HepG2 (cell line): Measurements from ENCODE around the gene DRD3. TPM values are rescaled to one million over a fixed set of nuclear protein-coding genes. Genes with fewer than 3 reads are reported as not detected.

Experiments used
- ATAC-seq: fragments of 200-7000 bp; cut with Tn5 transposase; 3 replicates; pipeline ENCODE4 v1.9.1; 2020; ENCODE audit warnings: mild to moderate bottlenecking, moderate library complexity
- BruUV-seq: library from RNA; stranded (reverse); fragments of 400-500 nt; replicated peaks from 2 replicates; lab custom pipeline; 2021; lab: Mats Ljungman, UMichigan
- CTCF ChIA-PET: fragments of 300-600 bp; formaldehyde crosslinking; extraction: SDS; loops from one replicate; lab custom pipeline; 2021; ENCODE audit warnings: low total read pairs, inconsistent platforms, low intra/inter-chr PET ratio; lab: Yijun Ruan, JAX
- POLR2A ChIA-PET: fragments of 350-600 bp; sonication (Branson Sonifier 250); formaldehyde crosslinking; loops from one replicate; lab custom pipeline; 2020; ENCODE audit warnings: antibody characterized with exemption, inconsistent platforms; lab: Yijun Ruan, JAX
- DNase-seq: peaks from one replicate; pipeline ENCODE4 v3.0.0-alpha.2; 2015; ENCODE audit warnings: low spot score
- FAIRE-seq: peaks from 3 replicates; lab custom pipeline; 2011; peaks lifted over from hg19 to GRCh38; lab: Jason Lieb, UNC
- H2AFZ ChIP-seq: one replicate; pipeline ENCODE4 v1.6.1; 2011; ENCODE audit warnings: low read length, inconsistent platforms
- H3K27ac ChIP-seq: fragments of 300-600 bp; 3 replicates; pipeline ENCODE4 v1.8.0; 2011; ENCODE audit warnings: mixed run types, mild to moderate bottlenecking, mixed read lengths, low read length, inconsistent platforms; ENCODE audit not compliant: insufficient read depth; ENCODE audit errors: extremely low read length
- H3K27me3 ChIP-seq, 2 experiments: fragments of 200-600 bp in 1 of 2; 2 replicates in 1 of 2; 3 replicates in 1 of 2; pipeline versions ENCODE4 v1.6.0 to v1.8.0; 2011; ENCODE audit warnings: low read length in 2 of 2, mild to moderate bottlenecking in 2 of 2, moderate library complexity in 2 of 2, inconsistent platforms in 1 of 2; ENCODE audit not compliant: insufficient read depth in 2 of 2, control insufficient read depth in 1 of 2
- H3K36me3 ChIP-seq, 2 experiments: fragments of 200-600 bp in 1 of 2; replicated peaks in 1 of 2; 2 replicates in 1 of 2; 3 replicates in 1 of 2; pipeline versions ENCODE4 v1.5.1 to v1.8.0; 2011; ENCODE audit warnings: low read length in 2 of 2, inconsistent platforms in 1 of 2; ENCODE audit not compliant: insufficient read depth in 2 of 2, control insufficient read depth in 1 of 2
- H3K4me1 ChIP-seq: 2 replicates; pipeline ENCODE4 v1.5.1; 2012; ENCODE audit warnings: low read length, inconsistent platforms; ENCODE audit not compliant: insufficient read depth
- H3K4me2 ChIP-seq: 2 replicates; pipeline ENCODE4 v1.6.0; 2011; ENCODE audit warnings: low read depth, low read length, inconsistent platforms
- H3K4me3 ChIP-seq, 3 experiments: fragments of 200-600 bp in 1 of 3; sonication (generic), shearing (Covaris generic) in 1 of 3; replicated peaks in 1 of 3; 2 replicates each; pipeline ENCODE4 v1.5.1; 2011 to 2016; ENCODE audit warnings: low read length in 3 of 3, inconsistent platforms in 2 of 3, low read depth in 2 of 3, mild to moderate bottlenecking in 2 of 3, control low read depth in 1 of 3, mixed read lengths in 1 of 3; ENCODE audit not compliant: insufficient read depth in 1 of 3
- H3K79me2 ChIP-seq: one replicate; pipeline ENCODE4 v1.6.1; 2011; ENCODE audit warnings: low read length, inconsistent platforms; ENCODE audit not compliant: insufficient read depth
- H3K9ac ChIP-seq: 2 replicates; pipeline ENCODE4 v1.6.0; 2011; ENCODE audit warnings: mild to moderate bottlenecking, low read depth, low read length, inconsistent platforms; ENCODE audit not compliant: insufficient read depth
- H3K9me3 ChIP-seq: 2 replicates; pipeline ENCODE4 v1.5.1; 2012; ENCODE audit warnings: mild to moderate bottlenecking, low read length
- H4K20me1 ChIP-seq: 2 replicates; pipeline ENCODE4 v1.6.0; 2011; ENCODE audit warnings: inconsistent platforms, mild to moderate bottlenecking, low read length, moderate library complexity; ENCODE audit not compliant: insufficient read depth
- CBX5 ChIP-seq: sonication (generic); formaldehyde crosslinking; IDR thresholded peaks from 2 replicates; pipeline ENCODE4 v1.4.0; 2020; ENCODE audit warnings: missing genetic modification reagents, borderline replicate concordance
- MAFF ChIP-seq: IDR thresholded peaks from 2 replicates; pipeline ENCODE4 v1.6.1; 2011; ENCODE audit warnings: low read depth, low read length, improper control_type of control experiment
- MTA3 ChIP-seq: sonication (generic); formaldehyde crosslinking; IDR thresholded peaks from 2 replicates; pipeline ENCODE4 v1.4.0; 2020; ENCODE audit warnings: missing genetic modification reagents
- NFE2L1 ChIP-seq: sonication (generic); formaldehyde crosslinking; IDR thresholded peaks from 2 replicates; pipeline ENCODE4 v1.4.0; 2020; ENCODE audit warnings: missing genetic modification reagents, mild to moderate bottlenecking, borderline replicate concordance
- SMARCC2 ChIP-seq: fragments of 450-650 bp; IDR thresholded peaks from 2 replicates; pipeline ENCODE4 v1.6.1; 2017; ENCODE audit warnings: antibody characterized with exemption, mild to moderate bottlenecking
- ZNF224 ChIP-seq: sonication (generic); formaldehyde crosslinking; IDR thresholded peaks from 2 replicates; pipeline ENCODE4 v1.5.0; 2020; ENCODE audit warnings: mild to moderate bottlenecking, missing genetic modification reagents
- ZNF33A ChIP-seq: sonication (generic); formaldehyde crosslinking; IDR thresholded peaks from 2 replicates; pipeline ENCODE4 v1.5.1; 2020; ENCODE audit warnings: missing genetic modification reagents, mild to moderate bottlenecking, moderate library complexity, borderline replicate concordance
- ZNF460 ChIP-seq: sonication (generic); formaldehyde crosslinking; IDR thresholded peaks from 2 replicates; pipeline ENCODE4 v1.5.1; 2020; ENCODE audit warnings: missing genetic modification reagents, mild to moderate bottlenecking, borderline replicate concordance
- ZNF484 ChIP-seq: sonication (generic); formaldehyde crosslinking; IDR thresholded peaks from 2 replicates; pipeline ENCODE4 v1.5.1; 2020; ENCODE audit warnings: mild to moderate bottlenecking, low read depth, missing genetic modification reagents, borderline replicate concordance
- ZNF629 ChIP-seq: sonication (generic); formaldehyde crosslinking; conservative IDR thresholded peaks from 2 replicates; pipeline ENCODE4 v1.5.0; 2020; ENCODE audit warnings: missing genetic modification reagents
- WGBS: methylation state at CpG from one replicate; pipeline ENCODE4 v1.1.6; 2017; ENCODE audit warnings: low lambda C conversion rate; 5-methylcytosine and 5-hydroxymethylcytosine counted together
- in situ Hi-C: cut with HindIII; loops from 2 replicates; pipeline ENCODE4 v1.10.0; 2017; ENCODE audit warnings: low pct_unique_long_range_greater_than_20kb; ENCODE audit not compliant: extremely low pct_ligation_motif_present
- intact Hi-C: fragments of 100-400 bp; cut with micrococcal nuclease; formaldehyde crosslinking; loops from one replicate; pipeline ENCODE4 v1.10.0; 2022; ENCODE audit not compliant: unreplicated experiment
- polyA plus RNA-seq, 8 experiments: library from polyadenylated mRNA; depleted of rRNA in 3 of 8; stranded (reverse) in 7 of 8; unstranded in 1 of 8; fragments of >200 nt; fragmentation: Illumina TruSeq in 4 of 8; extraction: Trizol in 4 of 8; gene quantifications; 2 replicates each; pipeline versions ENCODE4 v1.2.1 to v1.2.3, GENCODE V29; 2011 to 2016; ENCODE audit warnings: low read depth in 4 of 8, missing spikeins in 1 of 8, mixed read lengths in 1 of 8; ENCODE audit not compliant: insufficient read depth in 1 of 8
- total RNA-seq, 5 experiments: library from RNA; depleted of rRNA; stranded (reverse); fragments of >200 nt; fragmentation: Illumina TruSeq; extraction: Trizol; gene quantifications; 2 replicates each; pipeline ENCODE4 v1.2.3, GENCODE V29; 2016; ENCODE audit warnings: low read depth in 1 of 5
- TF ChIP-seq, protein P1 (sequence below): sonication (generic); formaldehyde crosslinking; IDR thresholded peaks from 2 replicates; pipeline ENCODE4 v1.4.0; 2020; ENCODE audit warnings: missing genetic modification reagents
- TF ChIP-seq, protein P2 (sequence below): sonication (generic); formaldehyde crosslinking; IDR thresholded peaks from 2 replicates; pipeline ENCODE4 v1.5.1; 2020; ENCODE audit warnings: mild to moderate bottlenecking, missing genetic modification reagents
- TF ChIP-seq, protein P3 (sequence below): sonication (generic); formaldehyde crosslinking; IDR thresholded peaks from 2 replicates; pipeline ENCODE4 v1.9.0; 2021; ENCODE audit warnings: missing genetic modification reagents, borderline replicate concordance
- TF ChIP-seq, protein P4 (sequence below): sonication (generic); formaldehyde crosslinking; IDR thresholded peaks from 2 replicates; pipeline ENCODE4 v1.9.0; 2021; ENCODE audit warnings: missing genetic modification reagents, mild to moderate bottlenecking, borderline replicate concordance

The DRD3 gene
- total and polyA plus RNA-seq, 2 of the 13 experiments (the other 11 are each of a cell fraction or from before 2014, with no cell fraction given): not detected

DNA sequence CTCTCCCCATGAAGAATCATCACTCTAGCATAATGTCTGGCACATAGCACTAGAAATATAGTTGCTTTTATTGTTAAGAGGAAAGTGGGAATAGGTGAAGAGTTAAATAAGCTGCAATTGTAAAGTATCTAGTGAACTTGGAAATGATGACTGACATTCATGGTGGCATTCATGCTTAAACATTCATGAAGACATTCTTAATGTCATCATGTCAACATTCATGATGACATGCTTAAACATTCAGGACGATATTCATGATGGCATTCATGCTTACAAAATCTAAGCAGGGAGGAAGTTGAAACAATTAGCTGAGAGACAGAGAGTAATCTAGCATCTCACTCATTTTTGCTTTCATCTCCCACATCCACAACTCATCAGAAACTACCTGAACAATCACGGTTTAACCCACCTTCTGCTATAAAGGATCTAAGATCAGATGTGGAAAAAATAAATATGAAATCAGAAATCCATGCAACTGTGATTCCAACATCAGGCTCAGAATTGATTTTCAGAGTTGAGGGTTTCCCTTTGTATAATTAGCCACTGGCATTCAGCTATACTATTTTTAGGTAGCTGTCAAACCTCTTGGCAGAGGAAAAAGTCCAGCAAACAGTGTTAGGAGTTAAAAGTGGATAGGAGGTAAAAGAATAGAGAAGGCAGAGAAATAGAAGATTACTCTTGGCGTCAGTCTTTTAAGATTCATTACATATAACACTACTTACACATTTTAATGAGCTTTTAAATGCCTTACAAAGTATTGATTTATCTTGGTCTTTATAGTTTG lies 3.5 kb downstream of the DRD3 start:
- H3K4me2 ChIP-seq: no peak overlapping the region
- no peak for FAIRE-seq
- no peaks in the 10 kb centered on the region for H3K79me2 ChIP-seq
- DNase-seq: no peak
- no peak overlapping the region for H3K4me3 ChIP-seq
- H3K27ac ChIP-seq: no peak overlapping the region
- intact Hi-C loops: no loop called here
- ATAC-seq: no peak
- ChIA-PET CTCF (no interaction called here), POLR2A (no interaction called here)
- H4K20me1 ChIP-seq: no peaks in the 10 kb centered on the region
- no peak overlapping the region for H3K9ac ChIP-seq
- in situ Hi-C loops: no loop called here
- 0% methylated on average over 3 of the region's 3 CpGs for WGBS
- BruUV-seq: no TSS peak
- H2AFZ ChIP-seq: no peak overlapping the region
- no peaks in the 10 kb centered on the region for H3K36me3 ChIP-seq
- H3K9me3 ChIP-seq: no peaks in the 10 kb centered on the region
- no peaks in the 10 kb centered on the region for H3K4me1 ChIP-seq
- H3K27me3 ChIP-seq: no peaks in the 10 kb centered on the region
- TF ChIP-seq, protein P1, sequence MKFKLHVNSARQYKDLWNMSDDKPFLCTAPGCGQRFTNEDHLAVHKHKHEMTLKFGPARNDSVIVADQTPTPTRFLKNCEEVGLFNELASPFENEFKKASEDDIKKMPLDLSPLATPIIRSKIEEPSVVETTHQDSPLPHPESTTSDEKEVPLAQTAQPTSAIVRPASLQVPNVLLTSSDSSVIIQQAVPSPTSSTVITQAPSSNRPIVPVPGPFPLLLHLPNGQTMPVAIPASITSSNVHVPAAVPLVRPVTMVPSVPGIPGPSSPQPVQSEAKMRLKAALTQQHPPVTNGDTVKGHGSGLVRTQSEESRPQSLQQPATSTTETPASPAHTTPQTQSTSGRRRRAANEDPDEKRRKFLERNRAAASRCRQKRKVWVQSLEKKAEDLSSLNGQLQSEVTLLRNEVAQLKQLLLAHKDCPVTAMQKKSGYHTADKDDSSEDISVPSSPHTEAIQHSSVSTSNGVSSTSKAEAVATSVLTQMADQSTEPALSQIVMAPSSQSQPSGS (CRISPR knock-in tag): no peak
- TF ChIP-seq ZNF484 (CRISPR knock-in tag) (no peak), CBX5 (CRISPR knock-in tag) (no peak), MAFF (no peak), NFE2L1 (CRISPR knock-in tag) (no peak), MTA3 (CRISPR knock-in tag) (no peak), SMARCC2 (no peak), ZNF460 (CRISPR knock-in tag) (no peak), ZNF33A (CRISPR knock-in tag) (no peak), ZNF629 (CRISPR knock-in tag) (no peak), ZNF224 (CRISPR knock-in tag) (no peak)
- TF ChIP-seq, protein P2, sequence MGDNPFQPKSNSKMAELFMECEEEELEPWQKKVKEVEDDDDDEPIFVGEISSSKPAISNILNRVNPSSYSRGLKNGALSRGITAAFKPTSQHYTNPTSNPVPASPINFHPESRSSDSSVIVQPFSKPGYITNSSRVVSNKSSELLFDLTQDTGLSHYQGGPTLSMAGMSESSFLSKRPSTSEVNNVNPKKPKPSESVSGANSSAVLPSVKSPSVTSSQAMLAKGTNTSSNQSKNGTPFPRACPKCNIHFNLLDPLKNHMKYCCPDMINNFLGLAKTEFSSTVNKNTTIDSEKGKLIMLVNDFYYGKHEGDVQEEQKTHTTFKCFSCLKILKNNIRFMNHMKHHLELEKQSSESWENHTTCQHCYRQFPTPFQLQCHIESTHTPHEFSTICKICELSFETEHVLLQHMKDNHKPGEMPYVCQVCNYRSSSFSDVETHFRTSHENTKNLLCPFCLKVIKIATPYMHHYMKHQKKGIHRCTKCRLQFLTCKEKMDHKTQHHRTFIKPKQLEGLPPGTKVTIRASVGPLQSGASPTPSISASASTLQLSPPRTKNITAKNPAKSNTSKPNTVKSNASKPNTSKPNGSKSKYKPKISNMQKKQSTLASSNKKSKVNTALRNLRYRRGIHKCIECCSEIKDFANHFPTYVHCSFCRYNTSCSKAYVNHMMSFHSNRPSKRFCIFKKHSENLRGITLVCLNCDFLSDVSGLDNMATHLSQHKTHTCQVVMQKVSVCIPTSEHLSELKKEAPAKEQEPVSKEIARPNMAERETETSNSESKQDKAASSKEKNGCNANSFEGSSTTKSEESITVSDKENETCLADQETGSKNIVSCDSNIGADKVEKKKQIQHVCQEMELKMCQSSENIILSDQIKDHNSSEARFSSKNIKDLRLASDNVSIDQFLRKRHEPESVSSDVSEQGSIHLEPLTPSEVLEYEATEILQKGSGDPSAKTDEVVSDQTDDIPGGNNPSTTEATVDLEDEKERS: no peak
- TF ChIP-seq, protein P3, sequence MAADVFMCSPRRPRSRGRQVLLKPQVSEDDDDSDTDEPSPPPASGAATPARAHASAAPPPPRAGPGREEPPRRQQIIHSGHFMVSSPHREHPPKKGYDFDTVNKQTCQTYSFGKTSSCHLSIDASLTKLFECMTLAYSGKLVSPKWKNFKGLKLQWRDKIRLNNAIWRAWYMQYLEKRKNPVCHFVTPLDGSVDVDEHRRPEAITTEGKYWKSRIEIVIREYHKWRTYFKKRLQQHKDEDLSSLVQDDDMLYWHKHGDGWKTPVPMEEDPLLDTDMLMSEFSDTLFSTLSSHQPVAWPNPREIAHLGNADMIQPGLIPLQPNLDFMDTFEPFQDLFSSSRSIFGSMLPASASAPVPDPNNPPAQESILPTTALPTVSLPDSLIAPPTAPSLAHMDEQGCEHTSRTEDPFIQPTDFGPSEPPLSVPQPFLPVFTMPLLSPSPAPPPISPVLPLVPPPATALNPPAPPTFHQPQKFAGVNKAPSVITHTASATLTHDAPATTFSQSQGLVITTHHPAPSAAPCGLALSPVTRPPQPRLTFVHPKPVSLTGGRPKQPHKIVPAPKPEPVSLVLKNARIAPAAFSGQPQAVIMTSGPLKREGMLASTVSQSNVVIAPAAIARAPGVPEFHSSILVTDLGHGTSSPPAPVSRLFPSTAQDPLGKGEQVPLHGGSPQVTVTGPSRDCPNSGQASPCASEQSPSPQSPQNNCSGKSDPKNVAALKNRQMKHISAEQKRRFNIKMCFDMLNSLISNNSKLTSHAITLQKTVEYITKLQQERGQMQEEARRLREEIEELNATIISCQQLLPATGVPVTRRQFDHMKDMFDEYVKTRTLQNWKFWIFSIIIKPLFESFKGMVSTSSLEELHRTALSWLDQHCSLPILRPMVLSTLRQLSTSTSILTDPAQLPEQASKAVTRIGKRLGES: no peak
- TF ChIP-seq, protein P4, sequence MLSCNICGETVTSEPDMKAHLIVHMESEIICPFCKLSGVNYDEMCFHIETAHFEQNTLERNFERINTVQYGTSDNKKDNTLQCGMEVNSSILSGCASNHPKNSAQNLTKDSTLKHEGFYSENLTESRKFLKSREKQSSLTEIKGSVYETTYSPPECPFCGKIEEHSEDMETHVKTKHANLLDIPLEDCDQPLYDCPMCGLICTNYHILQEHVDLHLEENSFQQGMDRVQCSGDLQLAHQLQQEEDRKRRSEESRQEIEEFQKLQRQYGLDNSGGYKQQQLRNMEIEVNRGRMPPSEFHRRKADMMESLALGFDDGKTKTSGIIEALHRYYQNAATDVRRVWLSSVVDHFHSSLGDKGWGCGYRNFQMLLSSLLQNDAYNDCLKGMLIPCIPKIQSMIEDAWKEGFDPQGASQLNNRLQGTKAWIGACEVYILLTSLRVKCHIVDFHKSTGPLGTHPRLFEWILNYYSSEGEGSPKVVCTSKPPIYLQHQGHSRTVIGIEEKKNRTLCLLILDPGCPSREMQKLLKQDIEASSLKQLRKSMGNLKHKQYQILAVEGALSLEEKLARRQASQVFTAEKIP (CRISPR knock-in tag): no peak
